GM21367 (cell line): ENCODE data around the gene MMP28.

ENCODE experiments used
- ATAC-seq: cut with Tn5 transposase; IDR thresholded peaks from one replicate; pipeline ENCODE4 v1.9.1; 2021; ENCODE audit not compliant: unreplicated experiment

The MMP28 gene

DNA sequence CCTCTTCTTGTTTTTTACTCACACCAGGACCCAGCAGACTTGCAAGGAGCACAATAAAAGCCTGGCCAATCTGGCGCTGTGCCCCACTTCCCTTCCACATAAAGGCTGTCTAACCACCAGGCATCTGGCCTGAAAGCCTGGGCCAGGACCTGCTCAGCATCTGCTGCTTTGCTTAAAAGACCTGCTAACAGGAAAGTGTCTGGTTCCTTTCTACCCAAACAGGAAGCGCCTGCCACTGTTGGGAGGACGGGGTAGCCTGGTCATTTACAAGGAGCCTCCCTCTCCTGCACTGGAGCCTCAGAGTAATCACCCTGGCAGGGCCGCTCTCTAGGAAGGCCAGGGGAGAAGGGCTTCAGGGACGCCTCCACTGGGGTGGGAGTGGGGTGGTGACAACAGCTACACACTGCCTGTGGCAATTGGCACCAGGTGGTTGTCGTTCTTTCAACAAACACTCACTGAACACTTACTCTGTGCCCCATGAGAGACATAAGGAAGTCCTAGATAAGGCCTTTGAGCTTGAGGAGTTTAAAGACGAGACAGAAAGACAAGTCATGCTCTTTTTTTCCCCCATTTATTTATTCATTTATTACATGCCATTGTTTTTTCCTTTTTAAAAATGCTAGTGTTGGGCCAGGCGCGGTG is 6.3 kb upstream of the MMP28 start:
- no peak for ATAC-seq

- no peak for ATAC-seq
Measured at GRCh38 chr17:35799942-35800341, 4.5 kb upstream of the MMP28 start.

- ATAC-seq: no peak
Measured at GRCh38 chr17:35797918-35798317, 2.5 kb upstream of the MMP28 start.

DNA sequence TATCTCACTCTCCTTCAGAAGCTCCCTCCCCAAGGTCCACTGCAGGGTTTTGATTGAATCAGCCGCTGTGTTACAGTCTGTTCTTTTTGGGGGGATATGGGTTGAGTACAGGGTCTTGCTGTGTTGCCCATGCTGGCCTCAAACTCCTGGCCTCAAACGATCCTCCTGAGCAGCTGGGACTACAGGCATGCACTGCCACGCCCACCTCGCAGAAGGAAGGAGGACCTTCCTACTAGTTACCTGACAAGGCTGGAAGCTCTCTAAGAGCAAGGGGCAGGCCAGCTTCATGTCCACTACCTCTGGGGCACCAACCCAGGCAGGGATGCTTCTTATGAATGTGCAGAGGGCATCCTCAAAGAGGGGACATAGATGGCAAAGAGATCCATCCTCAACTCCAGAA is 1.9 kb upstream of the MMP28 start:
- ATAC-seq: no peak

DNA sequence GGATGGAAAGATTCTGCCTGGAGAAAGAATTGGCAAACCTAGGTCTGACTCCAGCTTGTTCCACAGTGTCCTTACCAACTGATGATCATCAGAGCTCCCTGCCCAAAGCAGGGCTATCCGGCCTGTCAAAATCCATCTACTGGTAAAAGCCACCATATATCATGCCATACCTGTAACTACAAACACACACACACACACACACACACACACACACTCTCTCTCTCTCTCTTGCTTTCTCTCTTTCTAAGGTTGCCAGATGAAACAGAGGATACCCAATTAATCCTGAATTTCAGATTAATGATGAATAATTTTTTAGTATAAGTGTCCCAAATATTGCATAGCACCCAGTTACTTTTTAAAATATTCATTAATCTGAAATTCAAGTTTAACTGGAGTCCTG is 1.5 kb upstream of the MMP28 start:
- no peak for ATAC-seq

DNA sequence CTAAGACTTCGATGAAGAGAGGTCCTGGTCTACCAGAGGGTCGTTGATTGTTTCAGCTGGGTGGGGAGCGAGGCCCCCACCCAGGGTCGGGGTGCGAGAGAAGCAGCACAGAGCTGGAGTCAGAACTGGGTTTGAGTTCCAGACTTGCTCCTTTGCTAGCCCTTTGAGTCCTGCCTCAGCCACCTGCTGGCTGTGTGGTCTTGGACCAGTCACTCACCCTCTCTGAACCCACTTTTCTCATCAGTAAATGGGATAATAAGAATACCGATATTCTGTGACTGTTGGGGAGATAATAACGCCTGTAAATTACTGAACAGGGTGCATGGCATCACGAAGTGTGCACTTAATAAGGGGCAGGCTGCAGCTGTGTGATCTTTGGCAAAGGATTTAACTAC is 427 bp upstream of the MMP28 start:
- no peak for ATAC-seq

GRCh38 chr17:35793257-35793656 is 2.2 kb downstream of the MMP28 start:
- no peak for ATAC-seq

- ATAC-seq: no peak
Measured at GRCh38 chr17:35791681-35792350, 3.6 kb downstream of the MMP28 start.

DNA sequence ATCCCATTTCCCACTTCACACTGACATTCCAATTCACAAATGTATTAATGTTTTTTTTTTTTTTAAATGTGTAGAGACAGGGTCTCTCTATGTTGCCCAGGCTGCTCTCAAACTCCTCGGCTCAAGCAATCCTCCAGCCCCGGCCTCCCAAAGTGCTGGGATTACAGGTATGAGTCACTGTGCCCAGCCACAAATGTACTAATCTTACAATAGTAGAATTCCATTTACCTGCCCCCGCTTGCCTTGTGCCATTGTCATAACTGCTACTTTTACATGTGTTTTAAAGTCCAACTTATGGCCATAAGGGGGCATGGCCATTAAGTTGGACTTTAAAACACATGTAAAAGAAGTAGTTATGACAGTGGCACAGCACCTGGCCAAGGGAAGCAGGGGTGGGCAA is 4.6 kb downstream of the MMP28 start:
- ATAC-seq: no peak

DNA sequence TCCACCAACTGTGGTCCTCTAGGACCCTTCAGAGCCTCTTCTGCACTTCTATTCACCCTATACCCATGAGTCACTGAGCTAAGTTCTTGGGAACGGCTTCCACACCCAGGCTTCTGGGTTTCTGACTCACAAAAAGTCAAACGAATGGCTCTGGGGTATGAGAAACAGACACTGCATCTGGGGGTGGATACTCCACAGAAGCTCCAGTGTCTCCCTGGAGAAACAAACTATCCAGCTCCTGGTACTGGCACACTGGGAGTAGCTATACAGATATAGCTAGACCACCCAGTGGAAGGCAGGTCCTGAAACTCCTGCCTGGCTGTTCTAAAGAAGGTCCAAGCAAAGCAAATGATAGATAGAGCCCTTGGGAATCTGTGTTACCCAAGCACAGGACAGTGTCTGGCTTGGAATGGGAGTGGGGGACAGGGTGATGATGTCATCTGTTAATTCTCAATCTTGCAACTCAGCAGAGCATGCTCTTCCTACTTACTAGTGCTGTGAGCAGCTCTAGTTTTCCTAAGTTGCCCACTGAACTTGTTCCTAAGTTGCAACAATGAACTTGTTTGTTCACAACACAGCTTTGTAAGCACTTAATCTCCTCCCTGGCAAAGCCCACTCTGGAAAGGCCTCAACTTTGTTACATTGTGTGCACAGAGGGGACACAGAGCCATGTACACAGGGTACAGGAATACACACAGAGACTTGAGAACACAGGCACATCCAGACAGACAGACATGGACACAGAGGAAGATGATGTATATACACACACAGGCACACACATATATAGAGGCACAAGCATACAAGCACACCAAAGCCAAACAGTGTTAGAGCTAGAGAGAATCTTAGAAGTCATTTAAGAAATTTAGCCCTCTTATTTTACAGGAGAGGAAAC is 6.7 kb downstream of the MMP28 start:
- no peak for ATAC-seq

DNA sequence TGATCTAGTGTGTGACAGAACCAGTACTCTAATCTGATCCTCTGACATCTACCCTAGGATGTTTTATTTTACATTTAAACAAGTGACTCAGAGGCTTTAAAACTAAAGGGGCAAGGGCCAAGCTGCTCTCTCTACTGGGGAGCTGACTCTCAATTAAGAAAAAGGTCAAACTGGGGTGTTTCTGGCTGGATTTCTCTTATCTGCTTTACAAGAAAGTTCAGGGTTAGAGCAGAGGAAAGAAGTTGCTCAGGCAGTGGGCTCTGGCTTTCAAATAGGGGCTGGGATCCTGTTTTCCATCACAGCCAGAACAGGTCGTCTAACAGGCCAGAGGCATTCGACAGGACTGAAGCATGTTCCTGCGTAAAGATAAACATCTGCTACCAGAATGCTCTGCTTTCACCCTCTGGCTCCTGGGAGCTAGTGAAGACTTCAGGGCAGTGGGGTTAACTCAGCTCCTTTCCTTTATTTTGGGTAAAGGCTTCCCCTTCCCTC is 8.5 kb downstream of the MMP28 start:
- no peak for ATAC-seq

- ATAC-seq: no peak
Measured at GRCh38 chr17:35784895-35785294, 10.5 kb downstream of the MMP28 start.

DNA sequence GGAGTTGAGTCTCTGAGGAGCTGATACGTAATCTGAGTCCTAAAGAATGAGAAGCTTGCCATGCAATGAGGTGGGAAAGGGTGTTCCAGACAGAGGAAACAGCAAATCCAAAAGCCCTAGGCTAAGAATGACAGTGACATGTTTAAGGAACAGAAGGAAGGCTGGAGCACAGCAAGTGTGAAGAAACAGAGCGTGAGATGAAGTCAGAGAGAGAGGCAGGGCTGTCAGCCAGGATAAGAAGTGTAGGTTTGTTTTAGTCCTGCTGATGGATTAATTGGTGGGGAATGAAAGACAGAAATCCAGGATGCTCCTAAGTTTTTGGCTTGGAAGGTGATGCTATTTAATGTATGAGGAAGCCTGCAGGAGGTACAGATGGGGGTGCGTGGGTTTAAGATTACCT is 14.5 kb downstream of the MMP28 start:
- ATAC-seq: no peak

GRCh38 chr17:35778641-35779196 is 16.7 kb downstream of the MMP28 start:
- ATAC-seq: no peak

- ATAC-seq: no peak
Measured at GRCh38 chr17:35775583-35775982, 19.9 kb downstream of the MMP28 start.

- no peak for ATAC-seq
Measured at GRCh38 chr17:35775039-35775438, 20.4 kb downstream of the MMP28 start.

GRCh38 chr17:35774499-35774898 is 20.9 kb downstream of the MMP28 start:
- no peak for ATAC-seq

- ATAC-seq: no peak
Measured at GRCh38 chr17:35773679-35774425, 21.6 kb downstream of the MMP28 start.

DNA sequence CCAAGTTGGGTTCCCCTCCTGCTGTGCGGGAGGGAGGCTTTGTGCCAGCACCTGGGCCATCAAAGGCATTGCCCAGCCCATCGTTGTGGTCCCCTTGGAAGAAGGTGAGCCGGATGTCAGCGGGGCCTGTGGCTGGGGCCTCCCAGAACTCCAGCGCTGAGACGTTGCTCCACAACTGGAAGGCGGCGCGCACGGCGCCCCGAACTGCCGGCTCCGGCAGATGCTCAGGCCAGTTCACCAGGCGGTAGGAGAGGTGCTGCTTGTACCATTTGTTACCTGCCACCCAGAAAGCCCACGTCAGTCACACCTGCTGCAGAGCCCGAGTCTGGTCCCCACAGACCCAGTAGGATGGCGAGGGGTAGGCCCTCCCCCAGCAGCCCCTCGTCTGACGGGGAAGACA is 22.3 kb downstream of the MMP28 start:
- ATAC-seq: no peak

GRCh38 chr17:35769895-35770486 is 25.4 kb downstream of the MMP28 start:
- ATAC-seq: no peak
